GM19372 (cell line): ENCODE data around the gene MCF2.

Experiments used
- ATAC-seq: cut with Tn5 transposase; IDR thresholded peaks from one replicate; pipeline ENCODE4 v1.9.1; 2021; ENCODE audit warnings: mild to moderate bottlenecking, low read depth, moderate library complexity; ENCODE audit not compliant: unreplicated experiment

The MCF2 gene

DNA sequence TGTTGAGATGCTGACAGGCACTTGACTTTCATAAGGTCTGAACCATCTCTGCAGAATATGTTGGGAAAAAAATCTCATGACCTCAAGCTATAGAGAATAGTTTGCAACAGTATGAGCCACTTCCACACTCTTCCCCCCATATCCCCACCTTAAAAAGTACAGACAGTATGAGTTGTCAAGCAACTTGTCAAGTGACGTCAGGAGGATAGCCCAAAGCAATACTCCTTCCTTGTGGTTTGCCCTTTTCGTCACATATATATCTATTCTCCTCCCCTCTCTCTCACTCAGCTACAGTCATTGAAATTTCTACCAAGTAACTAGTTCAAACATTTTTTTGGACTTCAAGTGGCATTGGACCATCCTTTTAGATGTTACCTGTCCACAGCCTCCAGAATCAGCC is 67.7 kb downstream of the MCF2 start:
- ATAC-seq: no peak

DNA sequence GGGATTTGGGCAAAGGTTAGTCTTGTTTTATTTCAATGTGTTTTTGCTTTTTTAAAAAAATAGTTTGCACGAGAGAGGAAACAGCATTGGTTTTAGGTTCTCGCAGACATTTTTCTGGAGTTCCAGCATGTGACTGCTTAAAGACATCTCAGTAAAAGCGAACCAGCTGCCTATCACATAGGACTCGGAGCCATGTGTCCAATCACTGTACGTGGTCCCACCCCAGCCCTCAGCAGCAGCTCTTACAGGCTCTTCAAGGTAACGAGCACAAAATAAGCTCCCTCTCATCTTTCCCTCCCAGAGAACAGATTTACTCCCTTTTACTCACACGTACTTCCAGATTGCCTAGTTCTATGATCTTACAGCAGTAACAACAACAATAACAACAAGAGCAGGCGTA is 68.7 kb downstream of the MCF2 start:
- ATAC-seq: no peak

DNA sequence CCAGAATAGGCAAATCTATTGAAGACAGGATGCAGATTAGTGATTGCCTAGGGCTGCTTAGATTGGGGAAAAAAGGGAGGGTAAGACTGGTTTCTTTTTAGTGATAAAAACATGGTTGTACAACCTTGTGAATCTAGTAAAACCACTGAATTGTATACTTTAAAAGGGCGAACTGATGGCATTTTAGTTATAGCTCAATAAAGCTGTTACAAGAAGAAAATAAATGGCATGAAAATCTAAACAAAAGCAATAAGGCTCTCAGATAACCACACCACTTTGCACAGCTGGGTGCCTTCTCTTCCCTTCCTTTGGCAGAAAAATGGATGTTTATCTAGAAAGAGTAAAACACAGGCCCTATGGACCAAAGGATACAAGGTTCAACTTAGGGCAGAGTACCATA is 107.9 kb downstream of the MCF2 start:
- ATAC-seq: no peak

DNA sequence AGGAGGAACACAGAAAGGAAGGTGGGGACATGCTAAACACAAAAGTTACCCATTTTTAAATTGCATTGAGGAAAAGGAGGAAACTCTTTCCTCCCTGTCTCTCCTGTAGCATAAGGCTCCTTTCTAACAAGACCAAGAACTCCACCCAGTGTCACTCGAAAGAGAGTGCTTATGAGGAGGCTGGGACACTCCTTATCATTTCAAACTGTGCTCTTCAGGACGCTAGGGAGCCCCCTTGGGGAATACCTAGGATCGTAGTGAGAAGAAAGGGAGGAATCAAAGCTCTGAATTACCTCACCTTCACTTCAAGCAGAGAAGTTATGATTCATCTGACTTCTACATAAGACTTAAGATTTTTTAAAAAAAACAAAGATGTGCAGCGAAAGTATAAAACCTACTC is 111.9 kb downstream of the MCF2 start:
- no peak for ATAC-seq

DNA sequence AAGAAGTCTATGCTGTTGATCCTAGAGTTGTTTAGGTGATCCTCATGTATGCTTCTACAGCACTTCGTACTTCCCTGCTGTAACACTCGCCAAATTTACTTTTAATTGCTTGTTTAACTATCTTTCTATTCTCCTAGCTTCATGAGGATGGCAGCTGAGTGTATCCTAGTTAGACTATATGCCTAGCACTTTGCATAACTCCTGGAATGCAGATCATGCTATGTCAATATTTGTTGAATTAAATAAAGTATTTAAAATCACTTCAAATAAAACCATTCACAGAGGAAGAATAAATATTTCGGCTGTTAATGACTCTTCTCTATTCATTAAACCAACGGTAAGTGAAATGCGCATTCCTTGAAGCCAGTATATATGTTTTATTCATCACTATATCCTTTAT is 122.4 kb downstream of the MCF2 start:
- no peak for ATAC-seq

DNA sequence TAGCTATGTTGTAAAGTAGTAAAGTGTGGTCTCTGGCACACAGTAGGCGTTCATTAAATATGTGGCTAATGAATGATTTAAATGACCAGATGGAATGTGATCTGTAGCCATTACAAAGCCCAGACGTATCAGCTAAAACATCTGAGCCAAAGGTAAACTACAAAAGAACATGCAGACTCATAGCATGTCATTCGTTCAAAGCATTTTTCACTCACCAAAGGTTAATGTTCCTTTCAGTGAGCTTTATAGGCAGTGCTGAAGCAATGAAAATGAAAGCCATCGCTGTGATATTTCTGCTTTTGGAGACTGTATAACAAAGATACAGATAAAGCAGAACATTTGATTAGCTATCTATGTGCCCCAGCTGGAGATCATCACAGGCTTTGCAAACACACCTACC is 126.9 kb downstream of the MCF2 start:
- no peak for ATAC-seq

DNA sequence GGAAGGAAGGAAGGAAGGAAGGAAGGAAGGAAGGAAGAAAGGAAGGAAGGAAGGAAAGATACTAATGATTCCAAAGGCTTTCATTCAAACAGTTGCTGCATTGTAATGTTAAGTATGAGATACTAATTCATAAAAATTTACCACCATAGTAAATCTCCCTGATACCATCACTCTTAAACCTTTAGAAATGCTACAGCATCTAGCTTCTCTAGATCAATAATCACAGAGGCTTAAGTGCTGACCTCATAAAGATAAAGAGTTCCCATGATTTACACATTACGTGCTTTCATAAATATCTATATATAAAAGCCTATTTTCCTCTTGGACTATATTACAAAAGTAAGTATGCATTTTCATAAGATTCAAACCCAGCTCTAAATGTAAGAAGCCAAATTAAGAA is 141.0 kb downstream of the MCF2 start:
- no peak for ATAC-seq

DNA sequence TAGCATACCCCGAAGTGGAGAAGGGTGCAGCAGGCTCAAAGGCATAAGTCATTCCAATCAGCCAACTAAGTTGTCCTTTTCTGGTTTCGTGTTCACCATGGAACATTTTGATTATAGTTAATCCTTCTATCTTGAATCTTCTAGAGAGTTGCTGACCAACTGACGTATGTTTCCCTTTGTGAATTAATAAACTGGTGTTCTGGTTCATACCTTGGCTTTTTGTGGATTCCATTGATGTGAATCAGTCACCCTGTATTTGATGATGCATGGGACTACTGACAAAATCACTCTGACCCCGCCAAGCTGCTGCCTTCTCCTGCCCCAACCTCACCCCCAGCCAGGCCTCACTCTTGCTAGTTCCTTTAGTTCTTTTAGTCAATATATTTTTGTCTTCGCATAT is 144.7 kb downstream of the MCF2 start:
- ATAC-seq: no peak

DNA sequence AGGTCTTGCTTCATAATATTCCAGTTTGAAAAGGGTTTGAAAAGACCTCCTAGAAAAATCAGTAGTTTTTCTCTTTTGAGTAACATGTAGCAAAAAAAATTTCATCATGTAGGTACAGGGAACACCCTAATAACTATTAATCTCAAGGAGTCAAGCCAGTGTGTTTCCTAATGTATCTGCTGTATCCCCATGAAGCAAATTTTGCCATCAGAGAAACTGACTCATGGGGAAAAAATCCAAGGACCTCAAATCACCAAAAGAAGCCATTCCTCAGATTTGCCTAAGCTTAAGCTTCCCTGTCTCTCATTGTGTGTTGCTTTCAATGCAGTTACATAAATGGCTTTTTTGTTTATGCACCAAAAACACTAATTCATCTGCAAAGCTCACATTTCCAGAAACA is 147.7 kb downstream of the MCF2 start:
- ATAC-seq: no peak

DNA sequence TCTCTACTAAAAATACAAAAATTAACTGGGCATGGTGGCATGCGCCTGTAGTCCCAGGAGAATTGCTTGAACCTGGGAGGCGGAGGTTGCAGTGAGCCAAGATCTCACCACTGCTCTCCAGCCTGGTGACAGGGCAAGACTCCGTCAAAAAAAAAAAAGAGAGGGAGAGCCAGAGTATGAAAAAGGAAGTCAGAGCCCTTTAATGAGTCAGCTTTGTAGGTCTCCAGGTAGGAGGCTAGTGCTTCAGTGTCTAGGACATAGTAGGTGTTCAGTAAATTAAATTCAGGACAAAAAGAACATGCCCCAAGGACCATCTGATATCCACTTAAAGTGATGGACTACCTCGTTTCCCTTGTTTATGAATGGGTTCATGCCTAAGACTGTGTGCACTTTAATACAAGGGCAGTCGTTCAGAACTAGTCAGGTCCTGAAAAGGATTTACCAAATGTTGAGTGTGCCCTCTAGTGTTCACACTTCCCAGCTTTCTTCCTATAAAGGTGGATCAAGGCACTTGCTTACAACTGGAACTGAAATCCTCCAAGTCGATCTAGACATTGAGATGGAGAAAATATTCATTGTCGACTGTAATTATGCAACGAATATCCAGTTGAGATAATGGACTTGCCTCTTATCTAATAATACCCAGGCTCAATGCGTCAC is 148.5 kb downstream of the MCF2 start:
- ATAC-seq: peak; percentile 79

DNA sequence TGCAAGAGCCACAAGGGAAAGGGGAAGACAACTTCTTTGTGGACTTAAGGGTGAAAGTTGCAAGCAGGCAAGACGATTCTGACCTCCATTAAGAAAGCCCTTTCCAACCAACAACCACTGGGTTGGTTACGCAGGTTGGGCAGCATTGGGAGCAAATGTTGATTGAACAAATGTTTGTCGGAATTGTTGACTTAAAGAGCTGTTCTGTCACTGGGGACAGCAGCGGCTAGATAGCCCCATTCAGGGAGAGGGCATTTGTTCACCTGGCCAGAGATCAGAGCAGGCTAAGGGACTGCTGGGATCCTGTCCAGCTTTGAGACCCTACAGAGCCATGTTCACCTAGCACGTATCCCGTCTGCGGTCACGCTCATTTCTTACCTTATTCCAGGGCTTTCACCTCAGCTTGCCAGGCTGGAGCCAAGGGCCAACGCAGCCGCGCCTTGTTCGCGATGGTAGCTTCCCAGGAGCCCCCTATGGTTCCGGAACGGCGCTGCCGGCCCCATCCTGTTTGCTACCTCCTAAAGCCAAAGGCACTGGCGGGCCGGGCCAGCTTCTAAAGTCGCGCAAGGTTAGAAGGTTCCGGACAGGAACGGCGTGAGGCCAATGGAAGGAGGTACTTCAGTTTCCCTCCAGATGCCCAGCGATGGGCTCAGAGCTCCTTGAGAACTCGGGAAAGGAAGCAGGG is 152.8 kb downstream of the MCF2 start:
- no peak for ATAC-seq

DNA sequence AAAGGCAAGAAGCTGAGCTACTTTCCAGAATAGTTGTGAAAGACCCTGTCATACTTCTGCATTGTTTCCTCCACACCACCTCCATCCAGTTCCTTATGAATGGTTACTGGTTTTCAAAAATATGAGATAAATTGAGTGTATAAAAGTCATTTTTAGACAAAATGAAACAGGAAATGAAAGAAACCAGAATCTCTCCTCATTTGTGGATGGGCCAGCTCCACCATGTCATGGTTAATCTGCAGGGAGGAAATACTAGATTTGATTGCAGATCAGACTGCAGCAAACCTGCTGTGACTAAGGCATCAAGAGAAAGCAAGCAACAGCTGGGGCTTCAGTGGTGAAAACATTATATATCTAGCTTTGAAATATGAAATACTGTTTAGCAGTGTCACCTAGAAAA is 153.6 kb downstream of the MCF2 start:
- ATAC-seq: peak; percentile 25

DNA sequence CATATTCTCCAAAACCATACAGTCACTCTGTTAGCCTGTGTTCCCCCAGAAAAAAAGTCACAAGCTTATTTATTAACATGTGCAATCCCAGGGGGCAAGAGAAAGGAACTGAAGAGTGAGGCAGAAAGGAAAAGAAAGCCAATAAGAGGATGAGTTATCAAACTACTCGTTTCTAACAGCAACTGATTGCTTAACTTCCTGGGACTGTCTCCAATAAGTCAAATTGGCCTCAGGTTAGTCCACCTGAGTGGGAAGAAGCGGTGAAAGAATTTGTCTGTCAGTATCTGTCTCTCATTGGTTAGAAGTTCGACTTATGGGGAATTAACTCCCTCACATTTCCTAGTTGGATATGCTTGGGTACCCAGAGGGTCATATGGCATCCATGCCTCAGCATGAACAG is 163.4 kb downstream of the MCF2 start:
- no peak for ATAC-seq

DNA sequence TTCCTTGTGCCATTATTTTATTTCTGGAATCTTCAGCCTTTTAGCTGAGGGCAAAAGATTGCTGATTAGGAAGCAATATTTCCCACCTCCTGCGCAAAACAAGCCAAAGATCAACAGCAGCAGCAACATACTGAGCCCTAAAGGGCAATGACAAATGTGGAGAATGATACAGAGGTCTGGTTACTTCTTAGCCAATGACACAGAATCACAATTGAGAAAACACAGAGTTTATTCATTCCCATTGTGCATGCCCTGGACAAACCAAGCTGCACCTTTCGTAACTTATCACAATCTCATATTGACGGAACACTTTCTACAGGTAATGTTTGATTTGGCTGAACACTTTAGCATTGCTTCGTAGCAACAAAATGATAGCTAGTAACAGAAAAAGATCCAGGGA is 164.0 kb downstream of the MCF2 start:
- no peak for ATAC-seq

DNA sequence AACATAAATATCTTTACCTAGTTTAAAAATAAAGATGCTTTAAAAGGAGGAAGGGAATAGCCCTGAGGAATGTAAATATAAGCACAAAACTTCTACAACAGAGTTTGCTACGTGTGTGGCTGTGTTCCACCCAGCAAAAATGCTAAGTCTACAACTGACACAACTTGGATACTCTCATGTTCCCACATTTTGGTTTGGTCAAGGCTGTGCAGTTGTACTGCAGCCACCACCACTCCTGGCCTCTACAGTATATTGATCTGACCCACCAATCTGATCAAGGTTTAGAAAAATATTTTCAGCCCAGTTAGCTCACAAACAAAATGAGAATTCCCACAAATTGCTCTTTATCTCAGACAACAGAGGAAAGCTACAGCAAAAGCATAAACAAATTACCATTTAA is 165.3 kb downstream of the MCF2 start:
- ATAC-seq: no peak

DNA sequence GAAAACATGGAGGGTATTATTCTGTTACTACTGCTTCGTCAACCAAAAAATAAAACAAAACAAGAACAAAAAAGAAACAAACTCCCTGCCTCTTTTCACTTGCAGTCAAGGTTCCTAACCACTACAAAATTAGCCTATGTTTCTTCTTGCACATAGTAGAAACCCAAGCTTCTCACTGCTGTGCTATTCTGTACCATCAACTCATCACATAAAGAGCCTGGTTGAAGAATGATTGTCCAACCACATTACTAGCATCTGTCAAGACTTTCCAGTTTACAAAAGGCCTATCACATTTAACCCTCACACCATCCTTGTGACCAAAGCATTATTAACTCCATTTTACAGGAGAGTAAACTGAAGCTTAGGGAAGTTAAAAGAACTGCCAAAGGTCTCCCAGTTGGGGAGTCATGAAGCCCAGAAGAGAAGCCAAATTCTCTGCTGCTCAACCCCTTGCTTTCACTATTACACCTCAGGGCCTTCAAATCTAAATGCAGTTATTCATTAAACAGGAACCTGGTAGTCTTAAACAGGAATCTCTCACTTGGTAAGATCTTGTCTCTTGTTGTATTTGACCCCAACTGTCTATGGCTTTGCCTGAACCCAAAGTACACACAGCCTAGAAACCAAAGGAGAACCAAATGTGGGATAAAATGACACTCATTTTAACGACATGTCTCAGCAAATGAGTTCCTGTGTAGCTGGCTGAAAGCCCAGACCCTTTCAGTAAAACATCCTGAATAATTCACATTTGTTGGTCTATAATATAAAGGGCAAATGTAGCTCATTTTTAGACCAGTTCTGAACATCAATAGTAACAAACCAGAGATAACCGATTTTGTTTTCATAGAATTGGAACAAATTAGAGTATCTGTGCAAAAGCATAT is 168.8 kb downstream of the MCF2 start:
- ATAC-seq: peak; percentile 58

DNA sequence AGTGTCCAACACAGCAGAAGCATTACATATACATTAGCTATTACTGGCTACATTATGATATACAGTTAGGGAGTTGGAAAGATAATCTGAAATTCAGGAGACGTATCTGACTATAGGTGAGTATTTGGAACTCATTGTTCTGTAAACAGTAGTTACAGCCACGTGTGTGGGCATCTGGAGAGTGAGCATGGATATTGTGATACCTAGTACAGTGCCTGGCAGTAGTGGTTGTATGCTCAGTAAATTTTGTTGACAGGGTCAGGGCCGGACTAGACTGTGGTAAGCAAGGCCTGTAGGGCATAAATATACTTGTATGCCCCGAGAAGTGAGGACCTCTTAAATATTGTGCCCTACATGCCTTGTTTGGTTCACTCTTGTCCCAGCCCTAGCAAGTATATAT is 174.5 kb downstream of the MCF2 start:
- no peak for ATAC-seq

DNA sequence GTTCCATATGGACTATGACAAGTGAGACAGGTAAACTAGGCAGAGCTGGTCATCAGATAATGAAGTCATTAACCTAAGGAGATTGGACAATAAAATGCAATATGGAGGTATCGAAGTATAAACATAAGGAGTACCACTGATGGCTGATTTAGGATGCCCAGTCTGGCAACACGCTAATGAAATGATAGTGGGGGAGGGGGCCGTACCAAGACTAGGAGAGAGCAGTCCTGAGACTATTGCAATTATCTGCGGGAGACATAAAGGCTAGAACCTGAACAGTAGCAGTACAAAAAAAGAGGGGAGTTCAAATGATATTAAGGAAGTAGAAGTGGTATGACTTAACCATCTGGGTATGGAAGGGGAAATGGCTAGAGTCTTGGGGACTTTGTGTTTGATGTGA is 175.1 kb downstream of the MCF2 start:
- no peak for ATAC-seq
